ENCODE results near the gene OTOP2. TPM values are rescaled to one million over a fixed set of nuclear protein-coding genes. Genes with fewer than 3 reads are reported as not detected.

Gene OTOP2
- total and polyA plus RNA-seq, 7 donors: not detected

DNA sequence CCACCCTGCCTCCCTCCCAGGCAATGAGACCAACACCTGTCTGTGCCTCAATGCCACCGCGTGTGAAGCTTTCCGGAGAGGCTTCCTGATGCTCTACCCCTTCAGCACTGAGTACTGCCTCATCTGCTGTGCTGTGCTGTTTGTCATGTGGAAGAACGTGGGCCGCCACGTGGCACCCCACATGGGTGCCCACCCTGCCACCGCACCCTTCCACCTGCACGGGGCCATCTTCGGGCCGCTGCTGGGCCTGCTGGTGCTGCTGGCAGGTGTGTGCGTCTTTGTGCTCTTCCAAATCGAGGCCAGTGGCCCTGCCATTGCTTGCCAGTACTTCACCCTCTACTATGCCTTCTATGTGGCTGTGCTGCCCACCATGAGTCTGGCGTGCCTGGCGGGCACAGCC is 22.6 kb downstream of the OTOP2 start:
- ATAC-seq: no peak
- Histone ChIP-seq H3K27me3 (ENCODE audit: insufficient read depth in 3 of 3, low read length in 2 of 3) (peaks cover 0 to 67% (median 9%) of the 10 kb centered on the region in 3 donors), H3K36me3 (ENCODE audit: insufficient read depth in 1 of 2, low read depth in 1 of 2) (no peaks in the 10 kb centered on the region), H3K4me3 (no peak overlapping the region), H3K9me3 (no peaks in the 10 kb centered on the region), H3K4me1 (no peaks in the 10 kb centered on the region), H3K27ac (no peak overlapping the region)
- intact Hi-C loops (cut with DNase I): no loop called here
- DNase-seq: no peak
- WGBS, 3 donors: 81 to 86% (median 85%) methylated on average over 14 of the region's 14 CpGs
- TF ChIP-seq, protein P1, sequence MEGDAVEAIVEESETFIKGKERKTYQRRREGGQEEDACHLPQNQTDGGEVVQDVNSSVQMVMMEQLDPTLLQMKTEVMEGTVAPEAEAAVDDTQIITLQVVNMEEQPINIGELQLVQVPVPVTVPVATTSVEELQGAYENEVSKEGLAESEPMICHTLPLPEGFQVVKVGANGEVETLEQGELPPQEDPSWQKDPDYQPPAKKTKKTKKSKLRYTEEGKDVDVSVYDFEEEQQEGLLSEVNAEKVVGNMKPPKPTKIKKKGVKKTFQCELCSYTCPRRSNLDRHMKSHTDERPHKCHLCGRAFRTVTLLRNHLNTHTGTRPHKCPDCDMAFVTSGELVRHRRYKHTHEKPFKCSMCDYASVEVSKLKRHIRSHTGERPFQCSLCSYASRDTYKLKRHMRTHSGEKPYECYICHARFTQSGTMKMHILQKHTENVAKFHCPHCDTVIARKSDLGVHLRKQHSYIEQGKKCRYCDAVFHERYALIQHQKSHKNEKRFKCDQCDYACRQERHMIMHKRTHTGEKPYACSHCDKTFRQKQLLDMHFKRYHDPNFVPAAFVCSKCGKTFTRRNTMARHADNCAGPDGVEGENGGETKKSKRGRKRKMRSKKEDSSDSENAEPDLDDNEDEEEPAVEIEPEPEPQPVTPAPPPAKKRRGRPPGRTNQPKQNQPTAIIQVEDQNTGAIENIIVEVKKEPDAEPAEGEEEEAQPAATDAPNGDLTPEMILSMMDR (IDR thresholded peaks at IDR 0.05): no peak

DNA sequence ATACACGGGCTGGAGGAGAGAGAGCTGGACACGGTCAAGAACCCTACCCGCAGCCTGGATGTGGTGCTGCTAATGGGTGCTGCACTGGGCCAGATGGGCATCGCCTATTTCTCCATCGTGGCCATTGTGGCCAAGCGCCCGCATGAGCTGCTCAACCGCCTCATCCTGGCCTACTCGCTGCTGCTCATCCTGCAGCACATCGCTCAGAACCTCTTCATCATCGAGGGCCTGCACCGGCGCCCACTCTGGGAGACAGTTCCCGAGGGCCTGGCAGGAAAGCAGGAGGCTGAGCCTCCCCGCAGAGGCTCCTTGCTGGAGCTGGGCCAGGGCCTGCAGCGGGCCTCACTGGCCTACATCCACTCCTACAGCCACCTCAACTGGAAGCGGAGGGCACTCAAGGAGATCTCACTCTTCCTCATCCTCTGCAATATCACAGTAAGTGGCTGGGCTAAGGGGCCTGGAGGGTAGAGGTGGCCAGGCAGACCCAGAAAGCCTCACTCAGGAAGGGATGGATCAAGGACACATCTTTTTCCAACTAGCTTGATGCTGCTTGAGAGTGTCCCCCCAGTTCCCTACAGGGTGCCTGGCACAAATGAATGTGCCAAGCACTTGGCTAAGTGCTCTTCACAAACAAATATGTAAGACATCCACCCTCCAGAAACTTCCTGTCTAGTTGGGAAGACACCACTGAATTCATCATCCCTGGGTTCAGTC is 23.1 kb downstream of the OTOP2 start:
- H3K27me3 ChIP-seq (ENCODE audit: insufficient read depth in 3 of 3, low read length in 2 of 3): peaks cover 0 to 67% (median 9%) of the 10 kb centered on the region in 3 donors
- 87 to 92% (median 88%) methylated on average over 17 of the region's 17 CpGs for WGBS, 3 donors

DNA sequence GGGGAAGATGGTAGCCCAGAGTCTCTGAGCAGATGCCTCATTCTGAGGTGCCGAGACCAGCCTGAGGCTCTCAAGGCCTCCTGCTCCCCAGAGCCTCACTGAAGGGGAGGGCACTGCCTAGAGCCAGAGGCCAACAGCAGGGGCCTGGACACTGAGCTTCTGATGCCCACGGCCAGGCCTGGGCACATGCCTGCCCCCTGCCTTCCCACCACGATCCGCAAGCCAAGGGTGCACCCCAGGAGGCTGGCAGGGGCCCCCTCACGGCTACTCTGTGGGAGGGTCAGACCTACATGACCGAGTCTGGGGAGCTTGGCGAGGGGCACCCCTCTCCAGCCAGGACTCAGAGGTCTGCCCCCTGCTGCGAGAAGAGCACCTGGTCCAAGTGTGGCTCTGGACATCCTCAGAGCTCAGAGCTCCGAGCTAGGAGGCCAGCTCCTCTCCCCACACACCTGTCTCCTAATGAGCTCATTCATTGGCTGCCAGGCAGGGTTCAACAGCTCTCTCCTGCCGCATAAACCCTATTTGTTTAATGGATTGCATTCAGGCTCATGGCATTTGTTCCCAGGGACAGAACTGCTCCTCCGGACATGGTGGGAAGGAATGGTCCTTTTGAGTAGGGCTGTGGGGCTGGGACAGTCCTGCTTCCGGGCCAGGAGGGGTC is 25.5 kb downstream of the OTOP2 start:
- H3K27me3 ChIP-seq (ENCODE audit: insufficient read depth in 3 of 3, low read length in 2 of 3): peaks cover 0 to 49% (median 9%) of the 10 kb centered on the region in 3 donors
- no peak overlapping the region for H3K27ac ChIP-seq
- DNase-seq (no peak), ATAC-seq (no peak)
- 36 to 46% (median 43%) methylated on average over 11 to 12 of the region's 12 CpGs for WGBS, 3 donors
- no peaks in the 10 kb centered on the region for H3K9me3 ChIP-seq
- H3K4me1 ChIP-seq: no peaks in the 10 kb centered on the region
- TF ChIP-seq, protein P1 (IDR thresholded peaks at IDR 0.05): no peak
- no peak overlapping the region for H3K4me3 ChIP-seq
- no peaks in the 10 kb centered on the region for H3K36me3 ChIP-seq (ENCODE audit: insufficient read depth in 1 of 2, low read depth in 1 of 2)
- intact Hi-C loops (cut with DNase I): loop anchor here in 1 of 2 donors (10.0 kb wide), 1 partner anchor 155 kb away; no protein-coding TSS in a partner anchor

More for the DNA sequence above, 23.1 kb downstream of the OTOP2 start:
- ATAC-seq (no peak), DNase-seq (no peak)
- Histone ChIP-seq H3K4me1 (no peaks in the 10 kb centered on the region), H3K27ac (no peak overlapping the region), H3K9me3 (no peaks in the 10 kb centered on the region), H3K36me3 (ENCODE audit: insufficient read depth in 1 of 2, low read depth in 1 of 2) (no peaks in the 10 kb centered on the region), H3K4me3 (no peak overlapping the region)
- intact Hi-C loops (cut with DNase I): no loop called here
- TF ChIP-seq, protein P1 (IDR thresholded peaks at IDR 0.05): no peak

DNA sequence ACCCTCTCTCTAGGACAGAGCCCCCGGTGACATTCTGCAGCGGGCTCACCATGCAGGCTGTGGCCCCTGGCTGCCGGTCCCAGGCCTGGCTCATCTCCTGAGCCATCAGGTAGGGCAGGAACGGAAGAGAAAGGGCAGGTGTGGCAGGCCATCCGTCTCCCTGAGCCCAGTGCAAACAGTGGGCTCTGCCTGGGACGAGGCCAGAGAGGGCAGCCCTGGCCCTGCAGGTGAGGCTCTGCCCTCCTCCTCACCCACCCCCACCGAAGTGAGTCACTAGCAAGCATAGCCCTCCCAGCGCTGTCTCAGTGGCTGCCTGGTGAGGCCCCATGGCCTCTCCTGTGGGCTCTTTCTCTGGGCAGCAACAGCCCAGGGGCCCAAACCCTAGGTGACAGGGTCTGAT is 26.1 kb downstream of the OTOP2 start:
- Histone ChIP-seq H3K4me1 (no peaks in the 10 kb centered on the region), H3K4me3 (no peak overlapping the region), H3K27me3 (ENCODE audit: insufficient read depth in 3 of 3, low read length in 2 of 3) (peaks cover 0 to 44% (median 9%) of the 10 kb centered on the region in 3 donors), H3K27ac (no peak overlapping the region), H3K36me3 (ENCODE audit: insufficient read depth in 1 of 2, low read depth in 1 of 2) (no peaks in the 10 kb centered on the region), H3K9me3 (no peaks in the 10 kb centered on the region)
- intact Hi-C loops (cut with DNase I): loop anchor here in 1 of 2 donors (10.0 kb wide), 1 partner anchor 155 kb away; no protein-coding TSS in a partner anchor
- DNase-seq (no peak), ATAC-seq (no peak)
- TF ChIP-seq, protein P1 (IDR thresholded peaks at IDR 0.05): no peak
- whole genome bisulfite sequencing, 3 donors: 53 to 62% (median 57%) methylated on average over 6 to 8 of the region's 8 CpGs

All from psoas muscle (tissue), 8 donors.